H1 (cell line): Measurements from ENCODE around the gene ADCK1. TPM values are rescaled to one million over a fixed set of nuclear protein-coding genes. Genes with fewer than 3 reads are reported as not detected.

ENCODE experiments used
- CBX5 ChIP-seq: fragments of 300-800, 300-1000 bp; sonication (generic); IDR thresholded peaks from 2 replicates; pipeline ENCODE4 v1.7.1; 2016; ENCODE audit warnings: antibody characterized with exemption, low read length, low read depth
- CBX8 ChIP-seq: fragments of 300-800, 300-1000 bp; sonication (generic); IDR thresholded peaks from 2 replicates; pipeline ENCODE4 v1.7.1; 2016; ENCODE audit warnings: low read depth, low read length, borderline replicate concordance
- FOSL1 ChIP-seq: IDR thresholded peaks from 2 replicates; pipeline ENCODE4 v1.6.1; 2011; ENCODE audit warnings: mild to moderate bottlenecking, low read depth, low read length, moderate library complexity; ENCODE audit not compliant: insufficient read depth
- GTF2F1 ChIP-seq: IDR thresholded peaks from 2 replicates; pipeline ENCODE4 v1.6.1; 2012; ENCODE audit warnings: low read depth, low read length, improper control_type of control experiment, borderline replicate concordance
- SIN3A ChIP-seq, 2 experiments: IDR thresholded peaks in 1 of 2; conservative IDR thresholded peaks in 1 of 2; 2 replicates each; pipeline ENCODE4 v1.6.1; 2011 to 2012; ENCODE audit warnings: low read length in 2 of 2, improper control_type of control experiment in 1 of 2, low read depth in 1 of 2, mild to moderate bottlenecking in 1 of 2
- TAF7 ChIP-seq: optimal IDR thresholded peaks from 2 replicates; pipeline ENCODE3; 2011; ENCODE audit warnings: low read depth, mild to moderate bottlenecking, inconsistent platforms, low read length, moderate library complexity, borderline replicate concordance
- TEAD4 ChIP-seq: IDR thresholded peaks from 2 replicates; pipeline ENCODE4 v1.6.1; 2012; ENCODE audit warnings: low read depth, low read length, inconsistent platforms, mixed read lengths
- ZNF274 ChIP-seq: IDR thresholded peaks from 2 replicates; pipeline ENCODE4 v1.7.0; 2012; ENCODE audit warnings: low read length, borderline replicate concordance; ENCODE audit errors: extremely low read depth
- polyA plus RNA-seq, 7 experiments: library from polyadenylated mRNA; depleted of rRNA in 3 of 7; stranded (reverse) in 5 of 7; unstranded in 2 of 7; fragments of >200 nt in 5 of 7; fragments of 200-250 nt in 2 of 7; gene quantifications; 1 replicate in 5 of 7; 2 replicates in 1 of 7; 4 replicates in 1 of 7; pipeline versions ENCODE4 v1.2.1 to v1.2.3, GENCODE V29; 2011 to 2013; ENCODE audit warnings: missing spikeins in 2 of 7, mixed read lengths in 2 of 7
- total RNA-seq: library from RNA; stranded (reverse); fragmentation: NEBNext Ultra II Directional; extraction: Animal tissue kit (Norgen Biotek cat#: 25700); gene quantifications from 2 replicates; pipeline ENCODE4 v1.2.1, GENCODE V29; 2021
- TF ChIP-seq, protein P1 (sequence below): fragments of 300-600 bp; sonication (generic); IDR thresholded peaks from 2 replicates; pipeline ENCODE4 v1.7.1; 2012; ENCODE audit warnings: low read length, moderate library complexity, mild to moderate bottlenecking, inconsistent platforms; ENCODE audit not compliant: insufficient replicate concordance
- TF ChIP-seq, protein P2 (sequence below): IDR thresholded peaks from 2 replicates; pipeline ENCODE4 v1.6.1; 2012; ENCODE audit warnings: low read length, inconsistent platforms

ADCK1 gene
- total and polyA plus RNA-seq, 2 of the 8 experiments (the other 6 are each of a cell fraction or from before 2014, with no cell fraction given): 11.0 to 16.8 TPM

DNA sequence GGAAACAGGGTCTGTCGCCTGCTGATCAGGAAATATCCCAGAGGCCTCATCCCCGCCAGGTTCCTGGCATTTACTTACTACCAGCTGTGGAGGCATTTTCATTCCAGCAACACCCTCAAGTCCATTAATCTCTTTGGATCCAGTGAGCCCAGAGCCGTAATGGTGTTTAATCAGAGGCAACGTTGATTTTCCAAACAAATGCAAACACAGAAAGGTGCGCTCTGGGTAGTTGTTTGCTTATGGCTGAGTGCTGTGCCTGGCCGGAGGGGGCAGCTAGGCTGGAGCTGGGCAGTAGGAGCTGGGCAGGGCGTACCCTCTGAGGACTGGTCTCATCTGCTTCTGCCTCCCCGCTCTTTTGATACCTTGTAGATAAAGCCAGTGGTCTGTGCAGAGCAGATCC is 110.6 kb downstream of the ADCK1 start (continued):
- TF ChIP-seq, protein P1, sequence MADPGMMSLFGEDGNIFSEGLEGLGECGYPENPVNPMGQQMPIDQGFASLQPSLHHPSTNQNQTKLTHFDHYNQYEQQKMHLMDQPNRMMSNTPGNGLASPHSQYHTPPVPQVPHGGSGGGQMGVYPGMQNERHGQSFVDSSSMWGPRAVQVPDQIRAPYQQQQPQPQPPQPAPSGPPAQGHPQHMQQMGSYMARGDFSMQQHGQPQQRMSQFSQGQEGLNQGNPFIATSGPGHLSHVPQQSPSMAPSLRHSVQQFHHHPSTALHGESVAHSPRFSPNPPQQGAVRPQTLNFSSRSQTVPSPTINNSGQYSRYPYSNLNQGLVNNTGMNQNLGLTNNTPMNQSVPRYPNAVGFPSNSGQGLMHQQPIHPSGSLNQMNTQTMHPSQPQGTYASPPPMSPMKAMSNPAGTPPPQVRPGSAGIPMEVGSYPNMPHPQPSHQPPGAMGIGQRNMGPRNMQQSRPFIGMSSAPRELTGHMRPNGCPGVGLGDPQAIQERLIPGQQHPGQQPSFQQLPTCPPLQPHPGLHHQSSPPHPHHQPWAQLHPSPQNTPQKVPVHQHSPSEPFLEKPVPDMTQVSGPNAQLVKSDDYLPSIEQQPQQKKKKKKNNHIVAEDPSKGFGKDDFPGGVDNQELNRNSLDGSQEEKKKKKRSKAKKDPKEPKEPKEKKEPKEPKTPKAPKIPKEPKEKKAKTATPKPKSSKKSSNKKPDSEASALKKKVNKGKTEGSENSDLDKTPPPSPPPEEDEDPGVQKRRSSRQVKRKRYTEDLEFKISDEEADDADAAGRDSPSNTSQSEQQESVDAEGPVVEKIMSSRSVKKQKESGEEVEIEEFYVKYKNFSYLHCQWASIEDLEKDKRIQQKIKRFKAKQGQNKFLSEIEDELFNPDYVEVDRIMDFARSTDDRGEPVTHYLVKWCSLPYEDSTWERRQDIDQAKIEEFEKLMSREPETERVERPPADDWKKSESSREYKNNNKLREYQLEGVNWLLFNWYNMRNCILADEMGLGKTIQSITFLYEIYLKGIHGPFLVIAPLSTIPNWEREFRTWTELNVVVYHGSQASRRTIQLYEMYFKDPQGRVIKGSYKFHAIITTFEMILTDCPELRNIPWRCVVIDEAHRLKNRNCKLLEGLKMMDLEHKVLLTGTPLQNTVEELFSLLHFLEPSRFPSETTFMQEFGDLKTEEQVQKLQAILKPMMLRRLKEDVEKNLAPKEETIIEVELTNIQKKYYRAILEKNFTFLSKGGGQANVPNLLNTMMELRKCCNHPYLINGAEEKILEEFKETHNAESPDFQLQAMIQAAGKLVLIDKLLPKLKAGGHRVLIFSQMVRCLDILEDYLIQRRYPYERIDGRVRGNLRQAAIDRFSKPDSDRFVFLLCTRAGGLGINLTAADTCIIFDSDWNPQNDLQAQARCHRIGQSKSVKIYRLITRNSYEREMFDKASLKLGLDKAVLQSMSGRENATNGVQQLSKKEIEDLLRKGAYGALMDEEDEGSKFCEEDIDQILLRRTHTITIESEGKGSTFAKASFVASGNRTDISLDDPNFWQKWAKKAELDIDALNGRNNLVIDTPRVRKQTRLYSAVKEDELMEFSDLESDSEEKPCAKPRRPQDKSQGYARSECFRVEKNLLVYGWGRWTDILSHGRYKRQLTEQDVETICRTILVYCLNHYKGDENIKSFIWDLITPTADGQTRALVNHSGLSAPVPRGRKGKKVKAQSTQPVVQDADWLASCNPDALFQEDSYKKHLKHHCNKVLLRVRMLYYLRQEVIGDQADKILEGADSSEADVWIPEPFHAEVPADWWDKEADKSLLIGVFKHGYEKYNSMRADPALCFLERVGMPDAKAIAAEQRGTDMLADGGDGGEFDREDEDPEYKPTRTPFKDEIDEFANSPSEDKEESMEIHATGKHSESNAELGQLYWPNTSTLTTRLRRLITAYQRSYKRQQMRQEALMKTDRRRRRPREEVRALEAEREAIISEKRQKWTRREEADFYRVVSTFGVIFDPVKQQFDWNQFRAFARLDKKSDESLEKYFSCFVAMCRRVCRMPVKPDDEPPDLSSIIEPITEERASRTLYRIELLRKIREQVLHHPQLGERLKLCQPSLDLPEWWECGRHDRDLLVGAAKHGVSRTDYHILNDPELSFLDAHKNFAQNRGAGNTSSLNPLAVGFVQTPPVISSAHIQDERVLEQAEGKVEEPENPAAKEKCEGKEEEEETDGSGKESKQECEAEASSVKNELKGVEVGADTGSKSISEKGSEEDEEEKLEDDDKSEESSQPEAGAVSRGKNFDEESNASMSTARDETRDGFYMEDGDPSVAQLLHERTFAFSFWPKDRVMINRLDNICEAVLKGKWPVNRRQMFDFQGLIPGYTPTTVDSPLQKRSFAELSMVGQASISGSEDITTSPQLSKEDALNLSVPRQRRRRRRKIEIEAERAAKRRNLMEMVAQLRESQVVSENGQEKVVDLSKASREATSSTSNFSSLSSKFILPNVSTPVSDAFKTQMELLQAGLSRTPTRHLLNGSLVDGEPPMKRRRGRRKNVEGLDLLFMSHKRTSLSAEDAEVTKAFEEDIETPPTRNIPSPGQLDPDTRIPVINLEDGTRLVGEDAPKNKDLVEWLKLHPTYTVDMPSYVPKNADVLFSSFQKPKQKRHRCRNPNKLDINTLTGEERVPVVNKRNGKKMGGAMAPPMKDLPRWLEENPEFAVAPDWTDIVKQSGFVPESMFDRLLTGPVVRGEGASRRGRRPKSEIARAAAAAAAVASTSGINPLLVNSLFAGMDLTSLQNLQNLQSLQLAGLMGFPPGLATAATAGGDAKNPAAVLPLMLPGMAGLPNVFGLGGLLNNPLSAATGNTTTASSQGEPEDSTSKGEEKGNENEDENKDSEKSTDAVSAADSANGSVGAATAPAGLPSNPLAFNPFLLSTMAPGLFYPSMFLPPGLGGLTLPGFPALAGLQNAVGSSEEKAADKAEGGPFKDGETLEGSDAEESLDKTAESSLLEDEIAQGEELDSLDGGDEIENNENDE: no peak
- TF ChIP-seq TEAD4: no peak
- TF ChIP-seq, protein P2, sequence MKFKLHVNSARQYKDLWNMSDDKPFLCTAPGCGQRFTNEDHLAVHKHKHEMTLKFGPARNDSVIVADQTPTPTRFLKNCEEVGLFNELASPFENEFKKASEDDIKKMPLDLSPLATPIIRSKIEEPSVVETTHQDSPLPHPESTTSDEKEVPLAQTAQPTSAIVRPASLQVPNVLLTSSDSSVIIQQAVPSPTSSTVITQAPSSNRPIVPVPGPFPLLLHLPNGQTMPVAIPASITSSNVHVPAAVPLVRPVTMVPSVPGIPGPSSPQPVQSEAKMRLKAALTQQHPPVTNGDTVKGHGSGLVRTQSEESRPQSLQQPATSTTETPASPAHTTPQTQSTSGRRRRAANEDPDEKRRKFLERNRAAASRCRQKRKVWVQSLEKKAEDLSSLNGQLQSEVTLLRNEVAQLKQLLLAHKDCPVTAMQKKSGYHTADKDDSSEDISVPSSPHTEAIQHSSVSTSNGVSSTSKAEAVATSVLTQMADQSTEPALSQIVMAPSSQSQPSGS: no peak
- TF ChIP-seq TAF7: no peak
- no peak for TF ChIP-seq FOSL1
- TF ChIP-seq GTF2F1: no peak
- TF ChIP-seq SIN3A (conservative IDR thresholded peaks at IDR 0.05 in 1 of 2, IDR thresholded peaks at IDR 0.05 in 1 of 2; ENCODE audit: low read depth in 1 of 2, low read length in 2 of 2): no peak
- TF ChIP-seq ZNF274: no peak
- TF ChIP-seq CBX8: no peak
- TF ChIP-seq CBX5: no peak
